ENCODE measurements around the gene LAMA1.

DNA sequence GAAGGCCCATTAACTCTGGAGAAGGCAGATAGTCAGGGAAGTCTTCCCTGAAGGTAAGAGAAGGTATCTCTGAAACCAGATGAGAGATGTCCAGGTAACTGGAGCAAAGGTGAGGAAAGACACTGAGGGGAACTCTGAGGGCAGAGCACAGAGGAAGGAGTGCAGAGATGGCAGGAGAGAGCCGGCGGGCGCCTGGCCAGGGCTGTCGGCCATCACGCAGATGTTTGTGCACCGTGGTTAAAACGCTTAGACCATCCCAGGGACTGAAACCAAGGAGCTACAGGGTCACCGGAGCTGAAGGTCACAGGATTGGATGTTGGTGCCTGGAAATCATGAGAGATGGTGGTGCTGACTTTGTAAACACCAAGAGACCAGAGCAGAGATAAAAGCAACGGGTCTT is 55.4 kb downstream of the LAMA1 start:
- TF ChIP-seq ASH2L (IDR thresholded peaks at IDR 0.05; ENCODE audit: borderline replicate concordance, low read depth): no peak
- TF ChIP-seq, protein P1, sequence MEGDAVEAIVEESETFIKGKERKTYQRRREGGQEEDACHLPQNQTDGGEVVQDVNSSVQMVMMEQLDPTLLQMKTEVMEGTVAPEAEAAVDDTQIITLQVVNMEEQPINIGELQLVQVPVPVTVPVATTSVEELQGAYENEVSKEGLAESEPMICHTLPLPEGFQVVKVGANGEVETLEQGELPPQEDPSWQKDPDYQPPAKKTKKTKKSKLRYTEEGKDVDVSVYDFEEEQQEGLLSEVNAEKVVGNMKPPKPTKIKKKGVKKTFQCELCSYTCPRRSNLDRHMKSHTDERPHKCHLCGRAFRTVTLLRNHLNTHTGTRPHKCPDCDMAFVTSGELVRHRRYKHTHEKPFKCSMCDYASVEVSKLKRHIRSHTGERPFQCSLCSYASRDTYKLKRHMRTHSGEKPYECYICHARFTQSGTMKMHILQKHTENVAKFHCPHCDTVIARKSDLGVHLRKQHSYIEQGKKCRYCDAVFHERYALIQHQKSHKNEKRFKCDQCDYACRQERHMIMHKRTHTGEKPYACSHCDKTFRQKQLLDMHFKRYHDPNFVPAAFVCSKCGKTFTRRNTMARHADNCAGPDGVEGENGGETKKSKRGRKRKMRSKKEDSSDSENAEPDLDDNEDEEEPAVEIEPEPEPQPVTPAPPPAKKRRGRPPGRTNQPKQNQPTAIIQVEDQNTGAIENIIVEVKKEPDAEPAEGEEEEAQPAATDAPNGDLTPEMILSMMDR (IDR thresholded peaks at IDR 0.05 in 2 of 3, conservative IDR thresholded peaks at IDR 0.05 in 1 of 3; ENCODE audit: control insufficient read depth in 2 of 3, extremely low read depth in 1 of 3, insufficient read depth in 1 of 3, low read depth in 3 of 3, low read length in 3 of 3): no peak

Data from GM12878 (cell line).